GM18951 (cell line): ENCODE data around the gene CDT1.

Source experiments
- POLR2A ChIP-seq: IDR thresholded peaks from 4 replicates; pipeline ENCODE4 v1.6.1; 2011; ENCODE audit warnings: mild to moderate bottlenecking; ENCODE audit not compliant: insufficient read length, insufficient read depth; ENCODE audit errors: extremely low read depth
- in situ Hi-C: fragments of 300-500 bp; cut with MboI; formaldehyde crosslinking; loops from one replicate; pipeline ENCODE4 v1.12.0; 2022; ENCODE audit warnings: low sequenced_read_pairs, mixed read lengths, inconsistent platforms; ENCODE audit not compliant: unreplicated experiment

CDT1 gene

GRCh38 chr16:88839026-88839529 lies 35.5 kb downstream of the CDT1 start:
- no peak for TF ChIP-seq POLR2A
- in situ Hi-C loops, result no loop called here

- no peak for TF ChIP-seq POLR2A
- in situ Hi-C loops, result no loop called here
Observed at GRCh38 chr16:88839745-88840599, 36.4 kb downstream of the CDT1 start.

GRCh38 chr16:88840600-88841215 lies 37.1 kb downstream of the CDT1 start:
- in situ Hi-C loops, result no loop called here
- TF ChIP-seq POLR2A, result no peak

GRCh38 chr16:88841521-88842307 lies 38.1 kb downstream of the CDT1 start:
- in situ Hi-C loops, result no loop called here
- no peak for TF ChIP-seq POLR2A

GRCh38 chr16:88842308-88842756 lies 38.7 kb downstream of the CDT1 start:
- no peak for TF ChIP-seq POLR2A
- in situ Hi-C loops, result no loop called here

- in situ Hi-C loops, result no loop called here
- no peak for TF ChIP-seq POLR2A
Observed at GRCh38 chr16:88842806-88843205, 39.2 kb downstream of the CDT1 start.

GRCh38 chr16:88843256-88843655 lies 39.7 kb downstream of the CDT1 start:
- no peak for TF ChIP-seq POLR2A
- in situ Hi-C loops, result no loop called here

- TF ChIP-seq POLR2A, result no peak
- in situ Hi-C loops, result no loop called here
Observed at GRCh38 chr16:88844419-88845036, 40.9 kb downstream of the CDT1 start.

GRCh38 chr16:88846088-88846487 lies 42.5 kb downstream of the CDT1 start:
- in situ Hi-C loops, result no loop called here
- no peak for TF ChIP-seq POLR2A

GRCh38 chr16:88847654-88848053 lies 44.1 kb downstream of the CDT1 start:
- in situ Hi-C loops, result no loop called here
- TF ChIP-seq POLR2A, result no peak

GRCh38 chr16:88848557-88848956 lies 45.0 kb downstream of the CDT1 start:
- in situ Hi-C loops, result no loop called here
- no peak for TF ChIP-seq POLR2A

- in situ Hi-C loops, result no loop called here
- no peak for TF ChIP-seq POLR2A
Observed at GRCh38 chr16:88850531-88851199, 47.1 kb downstream of the CDT1 start.
